Measurements from ENCODE around the gene PLIN1.

The PLIN1 gene

DNA sequence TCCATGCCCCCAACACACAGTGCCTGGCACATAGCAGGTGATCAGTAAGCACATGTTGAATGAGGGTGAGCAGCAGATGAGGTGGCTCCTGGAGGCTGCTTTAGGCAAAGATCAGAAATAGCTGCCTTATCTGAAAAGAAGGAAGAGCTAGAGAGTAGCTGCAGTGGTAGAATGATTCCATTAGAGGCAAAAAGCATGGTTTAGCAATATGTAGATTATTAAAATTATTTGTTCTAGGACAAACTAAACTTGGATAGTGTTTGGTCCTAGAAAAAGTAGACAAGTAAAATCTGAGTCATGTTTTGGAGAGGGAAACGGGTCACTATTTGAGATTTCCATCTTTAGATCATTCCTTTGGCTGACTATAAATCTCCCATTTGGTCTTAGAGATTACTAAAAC lies 56.0 kb downstream of the PLIN1 start:
- no peak for DNase-seq

DNA sequence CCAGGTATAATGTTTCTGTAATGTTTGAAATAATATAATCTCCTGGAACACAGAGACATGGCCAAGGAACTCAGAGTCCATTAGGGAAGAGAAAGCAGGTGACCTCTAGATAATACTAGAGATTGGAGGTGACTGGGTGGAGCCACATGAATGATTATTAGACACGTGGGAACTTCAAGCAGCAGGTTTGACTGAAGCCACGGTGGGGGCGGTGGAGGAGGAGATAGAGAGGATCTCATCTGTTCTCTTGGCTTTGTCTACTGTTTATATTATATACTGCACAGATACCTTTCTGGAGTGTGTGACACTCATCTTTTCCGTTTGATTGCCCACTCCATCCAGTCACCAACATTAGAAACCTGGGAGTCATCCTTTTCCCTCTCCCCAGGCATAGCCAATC lies 57.6 kb downstream of the PLIN1 start:
- no peak for DNase-seq

DNA sequence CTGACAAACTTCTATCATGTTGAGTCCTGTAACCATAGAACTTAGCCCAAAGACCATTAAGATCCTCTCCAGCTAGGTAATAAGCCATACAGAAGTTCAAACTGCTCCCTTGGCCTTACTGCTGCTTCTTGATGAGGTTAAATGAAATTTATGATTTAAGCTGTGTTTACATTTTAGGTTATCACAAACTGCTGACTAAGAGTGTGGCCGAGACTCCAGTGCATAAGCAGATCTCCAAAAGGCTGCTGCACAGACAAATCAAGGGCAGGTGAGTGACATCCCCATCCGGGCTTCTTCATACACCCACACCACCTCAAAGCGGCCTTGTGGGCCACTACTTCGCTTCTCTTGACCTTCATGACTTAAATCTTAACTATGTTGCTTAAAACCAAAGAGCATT lies 62.9 kb downstream of the PLIN1 start:
- DNase-seq: no peak

DNA sequence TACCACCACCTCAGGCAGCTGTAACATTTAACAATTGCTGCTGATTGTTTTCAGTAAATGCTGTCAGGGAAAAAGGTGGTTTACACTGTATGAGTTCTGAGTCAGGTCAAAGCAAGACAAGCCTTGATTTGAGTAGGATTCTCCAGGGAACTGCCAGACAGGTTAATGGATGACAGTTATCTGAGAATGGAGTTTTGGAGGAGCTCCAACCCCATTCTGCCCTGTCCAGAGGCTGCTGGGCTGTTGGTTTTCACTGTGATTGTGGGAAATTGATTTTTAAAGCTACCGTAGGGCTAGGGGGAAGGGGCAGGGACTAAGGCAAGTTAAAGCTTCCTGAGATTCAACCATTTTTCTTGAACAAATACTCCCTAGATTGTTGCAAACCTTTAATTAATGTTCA lies 64.0 kb downstream of the PLIN1 start:
- DNase-seq: no peak
